HG03060 (cell line): ENCODE measurements around the gene BMPR1A.

Experiments
- ATAC-seq: cut with Tn5 transposase; IDR thresholded peaks from one replicate; pipeline ENCODE4 v1.9.1; 2021; ENCODE audit warnings: low read depth, moderate number of reproducible peaks; ENCODE audit not compliant: unreplicated experiment

The BMPR1A gene

GRCh38 chr10:86758189-86759072 is 2.0 kb downstream of the BMPR1A start:
- no peak for ATAC-seq

- no peak for ATAC-seq
Measured at GRCh38 chr10:86759073-86759672, 2.8 kb downstream of the BMPR1A start.

GRCh38 chr10:86763404-86763803 is 7.0 kb downstream of the BMPR1A start:
- ATAC-seq = no peak

- ATAC-seq = no peak
Measured at GRCh38 chr10:86765548-86765947, 9.1 kb downstream of the BMPR1A start.

- no peak for ATAC-seq
Measured at GRCh38 chr10:86768412-86769062, 12.1 kb downstream of the BMPR1A start.

- ATAC-seq = no peak
Measured at GRCh38 chr10:86769991-86770390, 13.6 kb downstream of the BMPR1A start.

- no peak for ATAC-seq
Measured at GRCh38 chr10:86770412-86770960, 14.1 kb downstream of the BMPR1A start.

GRCh38 chr10:86773498-86773897 is 17.1 kb downstream of the BMPR1A start:
- no peak for ATAC-seq

- ATAC-seq = no peak
Measured at GRCh38 chr10:86775056-86775869, 18.8 kb downstream of the BMPR1A start.

- no peak for ATAC-seq
Measured at GRCh38 chr10:86775870-86776180, 19.4 kb downstream of the BMPR1A start.

- no peak for ATAC-seq
Measured at GRCh38 chr10:86779220-86780017, 23.0 kb downstream of the BMPR1A start.

- no peak for ATAC-seq
Measured at GRCh38 chr10:86782701-86783418, 26.4 kb downstream of the BMPR1A start.

- no peak for ATAC-seq
Measured at GRCh38 chr10:86785037-86785436, 28.6 kb downstream of the BMPR1A start.

- no peak for ATAC-seq
Measured at GRCh38 chr10:86785968-86786367, 29.5 kb downstream of the BMPR1A start.

GRCh38 chr10:86786368-86786767 is 29.9 kb downstream of the BMPR1A start:
- no peak for ATAC-seq

GRCh38 chr10:86790394-86790793 is 34.0 kb downstream of the BMPR1A start:
- ATAC-seq = no peak

GRCh38 chr10:86792461-86793167 is 36.2 kb downstream of the BMPR1A start:
- no peak for ATAC-seq

GRCh38 chr10:86793696-86794095 is 37.3 kb downstream of the BMPR1A start:
- ATAC-seq = no peak
